OCI-LY7 (cell line): ENCODE measurements around the gene MYBPHL. TPM values are rescaled to one million over a fixed set of nuclear protein-coding genes. Genes with fewer than 3 reads are reported as not detected.

Experiments used
- BruUV-seq: library from RNA; stranded (reverse); fragments of 400-500 nt; replicated peaks from 2 replicates; lab custom pipeline; 2021; lab: Mats Ljungman, UMichigan
- CTCF ChIA-PET: fragments of 300-600 bp; sonication (Branson Sonifier 250); formaldehyde crosslinking; loops from one replicate; lab custom pipeline; 2022; ENCODE audit warnings: antibody characterized with exemption; ENCODE audit not compliant: unreplicated experiment; lab: Charles Lee
- POLR2A ChIA-PET: fragments of 300-600 bp; sonication (Branson Sonifier 250); formaldehyde crosslinking; loops from one replicate; lab custom pipeline; 2022; ENCODE audit warnings: antibody characterized with exemption; lab: Charles Lee
- DNase-seq: peaks from one replicate; pipeline ENCODE4 v3.0.0-alpha.2; 2015; ENCODE audit warnings: low spot score
- H2AFZ ChIP-seq: fragments of 200-600 bp; sonication (generic), shearing (Covaris generic); 2 replicates; pipeline ENCODE4 v1.6.1; 2014; ENCODE audit warnings: mild to moderate bottlenecking, antibody characterized with exemption, low read length, moderate library complexity
- H3K27ac ChIP-seq: fragments of 200-600 bp; sonication (generic); 2 replicates; pipeline ENCODE4 v1.5.1; 2014; ENCODE audit warnings: mixed run types, low read depth, mild to moderate bottlenecking, moderate library complexity, low read length, inconsistent platforms; ENCODE audit not compliant: poor library complexity, severe bottlenecking
- H3K36me3 ChIP-seq: fragments of 200-600 bp; sonication (generic); 2 replicates; pipeline ENCODE4 v1.6.1; 2014; ENCODE audit warnings: mild to moderate bottlenecking, antibody characterized with exemption, low read length, moderate library complexity, mixed read lengths; ENCODE audit not compliant: insufficient read depth
- H3K4me1 ChIP-seq: fragments of 200-600 bp; sonication (generic); 2 replicates; pipeline ENCODE4 v1.5.1; 2014; ENCODE audit warnings: mild to moderate bottlenecking, low read length; ENCODE audit not compliant: insufficient read depth, poor library complexity, severe bottlenecking
- H3K4me2 ChIP-seq: fragments of 200-600 bp; sonication (generic); 2 replicates; pipeline ENCODE4 v1.6.1; 2014; ENCODE audit warnings: mild to moderate bottlenecking, low read length
- H3K4me3 ChIP-seq: fragments of 200-600 bp; sonication (generic); 2 replicates; pipeline ENCODE4 v1.5.1; 2014; ENCODE audit warnings: mild to moderate bottlenecking, low read depth, low read length; ENCODE audit not compliant: poor library complexity, severe bottlenecking
- H3K79me2 ChIP-seq: fragments of 200-600 bp; sonication (generic); 2 replicates; pipeline ENCODE4 v1.6.1; 2016; ENCODE audit warnings: low read depth, mild to moderate bottlenecking, low read length, moderate library complexity, mixed read lengths; ENCODE audit not compliant: insufficient read depth
- H3K9me2 ChIP-seq: fragments of 200-600 bp; sonication (generic); 2 replicates; pipeline ENCODE4 v1.6.1; 2016; ENCODE audit warnings: mild to moderate bottlenecking, low read length, mixed read lengths; ENCODE audit not compliant: insufficient read depth
- H3K9me3 ChIP-seq: fragments of 200-600 bp; sonication (generic); 2 replicates; pipeline ENCODE4 v1.6.1; 2014; ENCODE audit warnings: mild to moderate bottlenecking, mixed run types, low read length, mixed read lengths
- H4K20me1 ChIP-seq: fragments of 200-600 bp; sonication (generic); 2 replicates; pipeline ENCODE4 v1.6.1; 2014; ENCODE audit warnings: mild to moderate bottlenecking, antibody characterized with exemption, low read length, moderate library complexity, mixed read lengths; ENCODE audit not compliant: insufficient read depth
- EZH2phosphoT487 ChIP-seq: fragments of 200-600 bp; sonication (generic); IDR thresholded peaks from 2 replicates; pipeline ENCODE4 v1.6.1; 2018; ENCODE audit warnings: low read depth, borderline replicate concordance, mild to moderate bottlenecking, mixed run types, antibody characterized with exemption, low read length, moderate library complexity, mixed read lengths
- intact Hi-C: fragments of 100-400 bp; cut with micrococcal nuclease; formaldehyde crosslinking; loops from one replicate; pipeline ENCODE4 v1.10.0; 2022; ENCODE audit not compliant: unreplicated experiment
- total RNA-seq, 2 experiments: library from RNA; depleted of rRNA in 1 of 2; stranded (reverse); fragments of >200 nt in 1 of 2; shearing (Covaris generic) in 1 of 2; gene quantifications; 2 replicates each; pipeline ENCODE4 v1.2.3, GENCODE V29; 2014 to 2022
- TF ChIP-seq, protein P1 (sequence below): fragments of 200-600 bp; sonication (generic); conservative IDR thresholded peaks from 2 replicates; pipeline ENCODE4 v1.5.1; 2014; ENCODE audit warnings: mild to moderate bottlenecking, antibody characterized with exemption, low read length, moderate library complexity, mixed read lengths

MYBPHL gene
- total RNA-seq, 2 experiments from 2014 or later, result 0.16 TPM; not detected in 1

DNA sequence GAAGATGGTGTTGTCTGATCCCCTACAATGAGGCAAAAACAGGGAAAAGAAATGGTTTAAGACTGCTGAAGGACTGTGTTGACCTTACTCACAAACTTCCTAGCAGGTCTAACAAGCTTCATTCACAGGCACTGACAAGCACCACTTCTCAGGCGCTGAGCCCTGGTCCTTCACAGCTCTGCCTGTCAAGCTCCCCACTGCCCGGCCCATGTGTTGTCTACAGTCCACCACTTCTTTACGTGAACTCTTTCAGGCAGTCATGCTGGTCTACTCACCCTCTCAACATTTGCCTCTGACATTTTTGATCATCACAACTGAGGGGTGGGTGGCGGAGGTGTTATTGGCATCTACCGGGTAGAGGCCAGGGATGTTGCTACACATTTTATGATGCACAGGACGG lies 40.7 kb upstream of the MYBPHL start:
- H3K27ac ChIP-seq, result no peak overlapping the region
- intact Hi-C loops, result no loop called here
- ChIA-PET POLR2A (interaction anchor here (0.9 to 1.0 kb wide), 3 partner anchors 11 to 15 kb away, joined by 3 to 4 read pairs (median 3); no protein-coding TSS in a partner anchor), CTCF (no interaction called here)
- BruUV-seq, result no TSS peak
- no peak for DNase-seq
- H4K20me1 ChIP-seq, result no peaks in the 10 kb centered on the region
- no peak overlapping the region for H2AFZ ChIP-seq
- H3K4me1 ChIP-seq, result no peaks in the 10 kb centered on the region
- no peak overlapping the region for H3K4me3 ChIP-seq
- H3K36me3 ChIP-seq, result peaks cover 61% of the 10 kb centered on the region
- TF ChIP-seq EZH2phosphoT487, result no peak
- TF ChIP-seq, protein P1, sequence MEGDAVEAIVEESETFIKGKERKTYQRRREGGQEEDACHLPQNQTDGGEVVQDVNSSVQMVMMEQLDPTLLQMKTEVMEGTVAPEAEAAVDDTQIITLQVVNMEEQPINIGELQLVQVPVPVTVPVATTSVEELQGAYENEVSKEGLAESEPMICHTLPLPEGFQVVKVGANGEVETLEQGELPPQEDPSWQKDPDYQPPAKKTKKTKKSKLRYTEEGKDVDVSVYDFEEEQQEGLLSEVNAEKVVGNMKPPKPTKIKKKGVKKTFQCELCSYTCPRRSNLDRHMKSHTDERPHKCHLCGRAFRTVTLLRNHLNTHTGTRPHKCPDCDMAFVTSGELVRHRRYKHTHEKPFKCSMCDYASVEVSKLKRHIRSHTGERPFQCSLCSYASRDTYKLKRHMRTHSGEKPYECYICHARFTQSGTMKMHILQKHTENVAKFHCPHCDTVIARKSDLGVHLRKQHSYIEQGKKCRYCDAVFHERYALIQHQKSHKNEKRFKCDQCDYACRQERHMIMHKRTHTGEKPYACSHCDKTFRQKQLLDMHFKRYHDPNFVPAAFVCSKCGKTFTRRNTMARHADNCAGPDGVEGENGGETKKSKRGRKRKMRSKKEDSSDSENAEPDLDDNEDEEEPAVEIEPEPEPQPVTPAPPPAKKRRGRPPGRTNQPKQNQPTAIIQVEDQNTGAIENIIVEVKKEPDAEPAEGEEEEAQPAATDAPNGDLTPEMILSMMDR, result no peak
- no peaks in the 10 kb centered on the region for H3K9me3 ChIP-seq
- no peak overlapping the region for H3K4me2 ChIP-seq
- no peaks in the 10 kb centered on the region for H3K79me2 ChIP-seq
- no peaks in the 10 kb centered on the region for H3K9me2 ChIP-seq

DNA sequence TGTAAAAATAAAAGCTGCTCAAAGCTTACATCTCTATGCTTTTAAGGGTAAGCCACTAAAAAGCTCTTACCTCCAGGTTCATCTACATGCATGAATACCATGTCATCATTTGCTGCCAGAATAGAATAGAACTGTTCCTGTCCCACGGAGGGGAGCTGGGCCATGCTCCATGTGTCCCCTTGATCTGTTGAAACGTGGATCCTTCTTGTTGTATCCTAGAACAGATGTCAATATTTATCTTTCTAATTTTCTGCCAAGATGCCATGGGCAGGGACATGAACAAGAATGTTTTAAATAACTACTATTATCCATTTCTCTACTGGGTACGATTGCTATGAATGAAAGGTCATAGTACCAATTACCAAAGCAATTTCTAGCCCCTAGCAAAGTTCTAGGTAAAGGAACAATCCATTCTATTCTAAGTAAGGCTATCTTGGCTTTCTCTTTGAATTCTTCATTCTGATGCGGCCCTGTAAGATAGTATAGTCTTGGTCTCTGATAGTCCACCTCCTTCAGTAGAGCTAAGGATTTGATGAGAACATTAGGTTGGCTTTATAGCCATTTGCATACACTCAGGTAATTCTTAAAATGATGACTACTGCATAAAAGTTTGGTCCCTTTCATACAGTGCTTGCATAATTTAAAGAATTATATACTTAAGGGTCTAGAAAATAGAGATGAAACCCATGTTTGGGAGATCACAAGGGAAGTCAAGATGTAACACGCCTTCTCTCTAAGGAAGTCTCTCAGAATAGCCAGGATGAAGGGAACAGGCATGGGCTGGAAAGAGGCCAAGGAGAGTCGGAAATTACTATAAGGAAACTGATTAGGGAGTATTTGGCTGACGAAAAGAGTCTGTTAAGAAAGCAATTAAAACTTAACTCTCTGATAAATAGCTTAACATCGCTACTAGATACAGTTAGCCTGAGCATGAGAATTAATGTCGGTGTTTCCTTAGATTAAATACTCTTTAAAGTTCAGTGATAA lies 35.4 kb upstream of the MYBPHL start:
- intact Hi-C loops, result loop anchor here (5.0 kb wide), 1 partner anchor 55 kb away; the partner anchor contains the start of gene SORT1
- TF ChIP-seq, protein P1, result no peak
- TF ChIP-seq EZH2phosphoT487, result no peak
- CTCF ChIA-PET, result no interaction called here
- H3K4me2 ChIP-seq, result no peak overlapping the region
- no peaks in the 10 kb centered on the region for H3K9me3 ChIP-seq
- no peaks in the 10 kb centered on the region for H3K79me2 ChIP-seq
- POLR2A ChIA-PET, result interaction anchor here (0.6 to 1.4 kb wide), 10 partner anchors 10 to 268 kb away, joined by 3 to 6 read pairs (median 3); no protein-coding TSS in a partner anchor
- DNase-seq, result no peak
- H4K20me1 ChIP-seq, result no peaks in the 10 kb centered on the region
- H2AFZ ChIP-seq, result no peak overlapping the region
- no peaks in the 10 kb centered on the region for H3K4me1 ChIP-seq
- H3K9me2 ChIP-seq, result no peaks in the 10 kb centered on the region
- no TSS peak for BruUV-seq
- H3K36me3 ChIP-seq, result peaks cover 78% of the 10 kb centered on the region
- H3K27ac ChIP-seq, result no peak overlapping the region
- no peak overlapping the region for H3K4me3 ChIP-seq
